Activated CD4-positive, alpha-beta T cell treated with anti-CD3 and anti-CD28 coated beads for 36 hours (primary cell): ENCODE measurements around the gene HAPLN2. TPM values are rescaled to one million over a fixed set of nuclear protein-coding genes. Genes with fewer than 3 reads are reported as not detected.

ENCODE experiments used
- ATAC-seq: fragments of 200-7000 bp; cut with Tn5 transposase; one replicate; pipeline ENCODE4 v1.10.0; 2021; ENCODE audit warnings: mild to moderate bottlenecking, moderate library complexity
- CTCF ChIA-PET: fragments of 350-600 bp; sonication (Branson Sonifier 250); formaldehyde crosslinking; loops from one replicate; lab custom pipeline; 2021; ENCODE audit warnings: antibody characterized with exemption; lab: Charles Lee
- POLR2A ChIA-PET: fragments of 350-600 bp; sonication (Branson Sonifier 250); formaldehyde crosslinking; loops from one replicate; lab custom pipeline; 2021; ENCODE audit warnings: antibody characterized with exemption, inconsistent platforms; lab: Charles Lee
- DNase-seq: peaks from one replicate; pipeline ENCODE4 v3.0.0-alpha.2; 2020
- H3K27ac Mint-ChIP-seq: one replicate; pipeline ENCODE4 v1.8.0; 2021; ENCODE audit warnings: mixed read lengths
- H3K27me3 Mint-ChIP-seq: one replicate; pipeline ENCODE4 v1.8.0; 2021; ENCODE audit warnings: mixed read lengths
- H3K36me3 Mint-ChIP-seq: one replicate; pipeline ENCODE4 v1.8.0; 2021; ENCODE audit warnings: low read depth, mixed read lengths
- H3K4me1 Mint-ChIP-seq: one replicate; pipeline ENCODE4 v1.8.0; 2021; ENCODE audit warnings: mixed read lengths
- H3K4me3 Mint-ChIP-seq: one replicate; pipeline ENCODE4 v1.8.0; 2021; ENCODE audit warnings: mild to moderate bottlenecking, moderate library complexity, mixed read lengths
- H3K9me3 Mint-ChIP-seq: one replicate; pipeline ENCODE4 v1.8.0; 2021; ENCODE audit warnings: low read depth, mixed read lengths
- intact Hi-C, 2 experiments: fragments of 100-400 bp; cut with DNase I in 1 of 2; cut with micrococcal nuclease in 1 of 2; formaldehyde crosslinking; loops; one replicate each; pipeline versions ENCODE4 v1.14.2 to v1.15.1; 2022 to 2024; cut with DNase I, micrococcal nuclease
- total RNA-seq, 2 experiments: library from RNA; stranded (reverse); gene quantifications; one replicate each; pipeline ENCODE4 v1.2.3, GENCODE V29; 2021

The HAPLN2 gene
- total RNA-seq, 2 experiments from 2014 or later = 0.34 TPM; not detected in 1

- DNase-seq (no peak), ATAC-seq (no peak)
- intact Hi-C loops = loop anchor here (1.0 to 5.0 kb wide), 6 partner anchors 17 to 472 kb away; partner anchors contain the start of genes NES (in 1 of the 2) and PRCC (in 1 of the 2)
- Mint-ChIP-seq H3K9me3 (no peaks in the 10 kb centered on the region), H3K36me3 (no peaks in the 10 kb centered on the region), H3K27ac (peak overlapping the region; percentile 74), H3K27me3 (peaks cover 23% of the 10 kb centered on the region), H3K4me1 (peaks cover 48% of the 10 kb centered on the region), H3K4me3 (peak overlapping the region; percentile 80)
- ChIA-PET POLR2A (interaction anchor here (0.5 to 1.1 kb wide), 4 partner anchors 36 to 68 kb away, joined by 3 to 5 read pairs (median 4); partner anchors contain the start of genes ISG20L2 and METTL25B), CTCF (interaction anchor here (0.6 to 7.7 kb wide), 20 partner anchors 11 to 1294 kb away, joined by 3 to 117 read pairs (median 4); partner anchors contain the start of genes BCAN, CRABP2, ISG20L2 and METTL25B)
Measured at GRCh38 chr1:156660752-156661112, 41.5 kb downstream of the HAPLN2 start.

- Mint-ChIP-seq H3K4me1 (peaks cover 40% of the 10 kb centered on the region), H3K27me3 (peaks cover 8% of the 10 kb centered on the region), H3K4me3 (no peak overlapping the region), H3K27ac (no peak overlapping the region), H3K36me3 (no peaks in the 10 kb centered on the region), H3K9me3 (no peaks in the 10 kb centered on the region)
- ChIA-PET CTCF (interaction anchor here (0.6 to 3.0 kb wide), 9 partner anchors 15 to 154 kb away, joined by 3 to 54 read pairs (median 8); partner anchors contain the start of genes ISG20L2, METTL25B and NES), POLR2A (interaction anchor here (0.7 kb wide), 1 partner anchor 126 kb away, joined by 3 read pairs; no protein-coding TSS in a partner anchor)
- no peak for DNase-seq
- intact Hi-C loops = loop anchor here in 1 of 2 experiments (5.0 kb wide), 1 partner anchor 470 kb away; no protein-coding TSS in a partner anchor
- no peak for ATAC-seq
Measured at GRCh38 chr1:156662005-156662799, 43.0 kb downstream of the HAPLN2 start.

- POLR2A ChIA-PET = no interaction called here
- Mint-ChIP-seq H3K36me3 (no peaks in the 10 kb centered on the region), H3K9me3 (no peaks in the 10 kb centered on the region), H3K4me3 (no peak overlapping the region), H3K27ac (no peak overlapping the region), H3K27me3 (peaks cover 4% of the 10 kb centered on the region), H3K4me1 (peaks cover 34% of the 10 kb centered on the region)
- intact Hi-C loops = loop anchor here in 1 of 2 experiments (5.0 kb wide), 1 partner anchor 470 kb away; no protein-coding TSS in a partner anchor
- CTCF ChIA-PET = interaction anchor here (1.0 to 2.7 kb wide), 3 partner anchors 15 to 38 kb away, joined by 4 to 28 read pairs (median 14); partner anchors contain the start of gene NES
- DNase-seq (no peak), ATAC-seq (no peak)
Measured at GRCh38 chr1:156662800-156663055, 43.5 kb downstream of the HAPLN2 start.

GRCh38 chr1:156663178-156663577 is 44.0 kb downstream of the HAPLN2 start:
- peaks cover 31% of the 10 kb centered on the region for H3K4me1 Mint-ChIP-seq
- H3K36me3 Mint-ChIP-seq = no peaks in the 10 kb centered on the region
- ATAC-seq = no peak
- H3K27ac Mint-ChIP-seq = no peak overlapping the region
- H3K4me3 Mint-ChIP-seq = no peak overlapping the region
- H3K27me3 Mint-ChIP-seq = peaks cover 2% of the 10 kb centered on the region
- CTCF ChIA-PET = interaction anchor here (0.6 kb wide), 1 partner anchor 39 kb away, joined by 5 read pairs; no protein-coding TSS in a partner anchor
- POLR2A ChIA-PET = no interaction called here
- H3K9me3 Mint-ChIP-seq = no peaks in the 10 kb centered on the region
- intact Hi-C loops = loop anchor here in 1 of 2 experiments (5.0 kb wide), 1 partner anchor 469 kb away; no protein-coding TSS in a partner anchor
- DNase-seq = no peak

GRCh38 chr1:156664046-156664766 is 45.0 kb downstream of the HAPLN2 start:
- ChIA-PET POLR2A (no interaction called here), CTCF (interaction anchor here (1.2 to 1.3 kb wide), 2 partner anchors 20 to 37 kb away, joined by 4 to 5 read pairs; no protein-coding TSS in a partner anchor)
- Mint-ChIP-seq H3K27me3 (peaks cover 2% of the 10 kb centered on the region), H3K27ac (no peak overlapping the region), H3K36me3 (no peaks in the 10 kb centered on the region), H3K4me1 (peaks cover 30% of the 10 kb centered on the region), H3K9me3 (no peaks in the 10 kb centered on the region), H3K4me3 (no peak overlapping the region)
- ATAC-seq (no peak), DNase-seq (no peak)
- intact Hi-C loops = loop anchor here in 1 of 2 experiments (5.0 kb wide), 1 partner anchor 468 kb away; no protein-coding TSS in a partner anchor

GRCh38 chr1:156664767-156665411 is 45.7 kb downstream of the HAPLN2 start:
- ChIA-PET POLR2A (no interaction called here), CTCF (interaction anchor here (0.6 to 1.3 kb wide), 4 partner anchors 10 to 38 kb away, joined by 3 to 5 read pairs (median 4); no protein-coding TSS in a partner anchor)
- Mint-ChIP-seq H3K27ac (no peak overlapping the region), H3K9me3 (no peaks in the 10 kb centered on the region), H3K4me1 (peaks cover 24% of the 10 kb centered on the region), H3K36me3 (no peaks in the 10 kb centered on the region), H3K27me3 (peaks cover 2% of the 10 kb centered on the region), H3K4me3 (no peak overlapping the region)
- intact Hi-C loops = loop anchor here in 1 of 2 experiments (5.0 kb wide), 1 partner anchor 467 kb away; no protein-coding TSS in a partner anchor
- DNase-seq = no peak
- ATAC-seq = no peak

- intact Hi-C loops = no loop called here
- H3K27me3 Mint-ChIP-seq = peaks cover 2% of the 10 kb centered on the region
- ATAC-seq = no peak
- H3K4me3 Mint-ChIP-seq = no peak overlapping the region
- DNase-seq = no peak
- H3K4me1 Mint-ChIP-seq = peaks cover 18% of the 10 kb centered on the region
- ChIA-PET POLR2A (interaction anchor here (0.6 kb wide), 1 partner anchor 64 kb away, joined by 8 read pairs; the partner anchor contains the start of gene GPATCH4), CTCF (interaction anchor here (0.6 to 1.5 kb wide), 5 partner anchors 10 to 53 kb away, joined by 3 to 4 read pairs (median 4); no protein-coding TSS in a partner anchor)
- H3K36me3 Mint-ChIP-seq = no peaks in the 10 kb centered on the region
- no peak overlapping the region for H3K27ac Mint-ChIP-seq
- H3K9me3 Mint-ChIP-seq = no peaks in the 10 kb centered on the region
Measured at GRCh38 chr1:156665539-156665938, 46.3 kb downstream of the HAPLN2 start.

GRCh38 chr1:156666862-156667609 is 47.8 kb downstream of the HAPLN2 start:
- DNase-seq (no peak), ATAC-seq (no peak)
- POLR2A ChIA-PET = no interaction called here
- H3K27ac Mint-ChIP-seq = no peak overlapping the region
- H3K36me3 Mint-ChIP-seq = no peaks in the 10 kb centered on the region
- peaks cover 9% of the 10 kb centered on the region for H3K27me3 Mint-ChIP-seq
- H3K9me3 Mint-ChIP-seq = no peaks in the 10 kb centered on the region
- no peak overlapping the region for H3K4me3 Mint-ChIP-seq
- peaks cover 8% of the 10 kb centered on the region for H3K4me1 Mint-ChIP-seq
- CTCF ChIA-PET = interaction anchor here (0.6 to 1.5 kb wide), 3 partner anchors 39 to 55 kb away, joined by 3 to 4 read pairs (median 3); no protein-coding TSS in a partner anchor
- intact Hi-C loops = no loop called here

GRCh38 chr1:156667610-156667967 is 48.4 kb downstream of the HAPLN2 start:
- H3K4me1 Mint-ChIP-seq = peaks cover 3% of the 10 kb centered on the region
- H3K9me3 Mint-ChIP-seq = no peaks in the 10 kb centered on the region
- no peak overlapping the region for H3K4me3 Mint-ChIP-seq
- intact Hi-C loops = no loop called here
- no peaks in the 10 kb centered on the region for H3K36me3 Mint-ChIP-seq
- ChIA-PET POLR2A (no interaction called here), CTCF (no interaction called here)
- H3K27ac Mint-ChIP-seq = no peak overlapping the region
- ATAC-seq = no peak
- no peak for DNase-seq
- peaks cover 9% of the 10 kb centered on the region for H3K27me3 Mint-ChIP-seq

GRCh38 chr1:156667968-156668709 is 48.9 kb downstream of the HAPLN2 start:
- ATAC-seq (no peak), DNase-seq (no peak)
- H3K4me1 Mint-ChIP-seq = no peaks in the 10 kb centered on the region
- intact Hi-C loops = no loop called here
- ChIA-PET POLR2A (no interaction called here), CTCF (no interaction called here)
- H3K36me3 Mint-ChIP-seq = no peaks in the 10 kb centered on the region
- H3K27me3 Mint-ChIP-seq = peaks cover 9% of the 10 kb centered on the region
- no peak overlapping the region for H3K27ac Mint-ChIP-seq
- no peaks in the 10 kb centered on the region for H3K9me3 Mint-ChIP-seq
- H3K4me3 Mint-ChIP-seq = no peak overlapping the region
